RKO (cell line): Measurements from ENCODE around the gene CCNG2.

ENCODE experiments used
- DNase-seq: peaks from one replicate; pipeline ENCODE4 v3.0.0-alpha.2; 2016; ENCODE audit warnings: low spot score

CCNG2 gene

GRCh38 chr4:77147079-77147782 lies 9.8 kb upstream of the CCNG2 start:
- no peak for DNase-seq

GRCh38 chr4:77148078-77148477 lies 8.9 kb upstream of the CCNG2 start:
- no peak for DNase-seq

- DNase-seq, result no peak
Measured at GRCh38 chr4:77149789-77150188, 7.2 kb upstream of the CCNG2 start.

GRCh38 chr4:77151241-77151640 lies 5.8 kb upstream of the CCNG2 start:
- peak; percentile 50 for DNase-seq

- DNase-seq, result no peak
Measured at GRCh38 chr4:77152421-77152820, 4.6 kb upstream of the CCNG2 start.

- DNase-seq, result no peak
Measured at GRCh38 chr4:77153006-77153405, 4.0 kb upstream of the CCNG2 start.

GRCh38 chr4:77154065-77154464 lies 2.9 kb upstream of the CCNG2 start:
- no peak for DNase-seq

- DNase-seq, result no peak
Measured at GRCh38 chr4:77154761-77155499, 2.1 kb upstream of the CCNG2 start.

GRCh38 chr4:77155631-77156452 lies 1.2 kb upstream of the CCNG2 start:
- no peak for DNase-seq

GRCh38 chr4:77156533-77156911 lies 485 bp upstream of the CCNG2 start:
- peak; percentile 99 for DNase-seq

GRCh38 chr4:77157859-77158486 lies 966 bp downstream of the CCNG2 start:
- DNase-seq, result peak; percentile 87

- peak; percentile 12 for DNase-seq
Measured at GRCh38 chr4:77158487-77158861, 1.5 kb downstream of the CCNG2 start.

GRCh38 chr4:77159806-77160205 lies 2.8 kb downstream of the CCNG2 start:
- no peak for DNase-seq

- no peak for DNase-seq
Measured at GRCh38 chr4:77163641-77164040, 6.6 kb downstream of the CCNG2 start.

GRCh38 chr4:77167173-77167572 lies 10.2 kb downstream of the CCNG2 start:
- DNase-seq, result no peak

- no peak for DNase-seq
Measured at GRCh38 chr4:77167866-77168265, 10.9 kb downstream of the CCNG2 start.

- no peak for DNase-seq
Measured at GRCh38 chr4:77169481-77169880, 12.5 kb downstream of the CCNG2 start.

- no peak for DNase-seq
Measured at GRCh38 chr4:77170926-77171325, 13.9 kb downstream of the CCNG2 start.

- DNase-seq, result peak; percentile 37
Measured at GRCh38 chr4:77172336-77172735, 15.3 kb downstream of the CCNG2 start.

- DNase-seq, result no peak
Measured at GRCh38 chr4:77174426-77174825, 17.4 kb downstream of the CCNG2 start.

- no peak for DNase-seq
Measured at GRCh38 chr4:77175201-77175611, 18.2 kb downstream of the CCNG2 start.

GRCh38 chr4:77176640-77177039 lies 19.6 kb downstream of the CCNG2 start:
- DNase-seq, result no peak
